HG03520 (cell line): ENCODE data around the gene GBE1.

ENCODE experiments used
- ATAC-seq: cut with Tn5 transposase; IDR thresholded peaks from one replicate; pipeline ENCODE4 v1.9.1; 2021; ENCODE audit warnings: mild to moderate bottlenecking, moderate library complexity; ENCODE audit not compliant: unreplicated experiment

GBE1 gene

DNA sequence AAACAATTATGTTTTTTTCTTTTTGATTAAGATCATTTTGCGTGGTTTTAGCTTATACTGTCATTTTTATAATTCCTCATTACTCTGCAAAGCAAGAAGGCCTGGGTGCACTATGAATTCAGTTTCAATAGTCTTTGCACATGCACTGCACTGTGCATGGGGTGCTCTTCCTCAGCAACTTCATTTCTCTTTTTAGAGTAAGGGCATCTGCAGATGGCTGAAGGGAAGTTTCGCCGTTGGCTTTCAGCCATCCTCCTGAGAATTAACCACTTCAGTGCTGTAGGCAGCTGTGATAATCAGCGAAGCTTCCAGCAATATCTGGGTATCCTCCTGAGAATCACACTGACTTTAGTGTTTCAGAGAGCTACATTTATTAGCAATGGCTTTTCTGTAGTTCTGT, 284.8 kb downstream of the GBE1 start:
- ATAC-seq, result no peak

DNA sequence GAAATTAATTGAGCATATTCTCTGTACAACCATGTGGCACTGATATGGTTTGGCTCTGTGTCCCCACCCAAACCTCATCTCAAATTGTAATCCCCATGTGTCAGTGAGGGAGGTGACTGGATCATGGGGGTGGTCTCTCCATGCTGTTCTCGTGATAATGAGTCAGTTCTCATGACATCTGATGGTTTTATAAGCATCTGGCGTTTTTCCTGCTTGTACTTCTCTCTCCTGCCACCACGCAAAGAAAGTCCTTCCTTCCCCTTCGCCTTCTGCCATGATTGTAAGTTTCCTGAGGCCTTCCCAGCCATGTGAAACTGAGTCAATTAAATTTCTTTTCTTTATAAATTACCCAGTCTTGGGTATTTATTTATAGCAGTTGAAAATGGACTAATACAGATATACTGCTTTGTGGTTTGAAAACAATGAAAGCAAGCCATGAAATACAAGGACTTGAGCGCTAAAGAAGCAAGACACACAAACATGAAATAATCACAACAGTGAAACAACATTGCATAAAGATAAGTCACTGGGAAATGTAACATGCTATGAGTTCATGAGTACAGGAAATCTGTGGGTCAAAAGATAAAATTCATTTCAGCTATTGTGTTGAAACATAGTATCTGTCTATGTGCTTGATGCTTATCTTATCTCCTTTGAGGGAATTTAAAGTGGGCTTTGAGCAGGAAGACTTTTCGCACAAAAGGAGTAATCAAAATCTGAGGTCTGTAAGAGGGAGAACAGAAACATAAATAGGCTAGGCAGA, 288.7 kb downstream of the GBE1 start:
- no peak for ATAC-seq

DNA sequence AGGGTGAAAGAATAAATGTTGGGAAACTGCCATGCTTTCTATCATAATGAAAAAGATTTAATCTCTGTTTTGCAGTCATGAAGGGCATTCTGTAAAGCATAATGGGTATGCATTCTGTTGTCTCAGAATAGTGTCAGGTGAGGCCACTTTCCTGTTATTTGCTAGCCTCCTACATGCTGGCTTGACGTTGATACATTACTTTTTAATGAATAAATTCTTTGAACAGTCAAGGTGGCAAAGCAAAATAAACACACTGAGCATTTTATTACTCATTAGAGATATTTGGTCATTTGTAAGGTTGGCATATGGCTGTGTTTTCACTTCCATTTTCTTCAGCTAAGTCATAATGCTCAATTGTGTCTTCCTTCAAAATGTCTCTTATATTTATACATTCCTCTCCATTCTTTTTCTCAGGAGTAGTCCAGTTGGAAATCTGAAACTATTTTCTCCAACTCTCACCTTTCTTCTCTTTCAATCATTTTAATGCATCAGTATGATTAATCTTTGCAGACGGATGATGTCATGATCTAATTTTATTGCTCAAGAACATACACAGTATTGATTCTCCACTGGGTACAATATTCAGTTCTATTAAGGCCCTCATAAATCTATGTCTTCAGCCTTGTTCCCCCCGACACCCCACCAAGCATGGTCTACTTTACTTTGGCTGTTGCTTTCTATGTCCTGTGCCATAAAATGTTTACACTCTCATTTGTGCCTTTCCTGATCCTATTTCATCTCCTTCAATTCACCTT, 290.7 kb downstream of the GBE1 start:
- ATAC-seq, result no peak

DNA sequence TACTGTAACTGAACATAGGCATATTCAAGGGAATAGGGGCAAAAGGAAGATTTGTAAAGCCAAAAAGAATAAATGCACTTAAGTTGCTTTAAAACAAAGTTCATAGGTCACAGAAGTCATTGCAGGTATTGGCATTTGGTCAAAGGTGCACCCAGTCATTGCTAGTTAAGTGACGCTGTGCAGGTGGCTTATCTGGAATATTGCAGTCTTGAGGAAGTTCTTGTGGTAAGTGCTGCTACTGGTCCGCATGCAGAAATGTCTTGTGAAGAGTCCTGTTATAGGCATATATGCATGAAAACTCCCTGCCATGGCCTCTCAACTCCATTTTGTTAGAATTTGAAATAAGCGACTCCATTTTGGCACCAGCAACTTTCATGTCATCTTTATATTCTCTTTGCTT, 293.1 kb downstream of the GBE1 start:
- no peak for ATAC-seq

DNA sequence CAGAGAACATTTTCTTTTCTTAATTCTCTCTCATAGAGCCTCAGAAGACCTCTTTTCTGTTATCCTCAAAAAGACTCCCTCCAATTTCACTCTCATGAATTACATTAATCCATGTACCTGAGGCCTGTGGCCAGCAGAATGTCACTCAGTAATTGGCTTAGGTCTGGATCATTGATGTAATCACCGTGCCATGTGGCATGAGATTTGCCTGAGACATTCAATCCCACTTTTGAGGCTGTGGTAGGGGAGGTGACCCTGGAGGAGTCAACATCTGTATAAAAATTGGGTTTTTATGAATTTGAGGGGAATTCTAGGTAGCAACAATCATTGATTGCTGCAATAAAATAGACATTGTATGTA, 295.3 kb downstream of the GBE1 start:
- ATAC-seq, result no peak

DNA sequence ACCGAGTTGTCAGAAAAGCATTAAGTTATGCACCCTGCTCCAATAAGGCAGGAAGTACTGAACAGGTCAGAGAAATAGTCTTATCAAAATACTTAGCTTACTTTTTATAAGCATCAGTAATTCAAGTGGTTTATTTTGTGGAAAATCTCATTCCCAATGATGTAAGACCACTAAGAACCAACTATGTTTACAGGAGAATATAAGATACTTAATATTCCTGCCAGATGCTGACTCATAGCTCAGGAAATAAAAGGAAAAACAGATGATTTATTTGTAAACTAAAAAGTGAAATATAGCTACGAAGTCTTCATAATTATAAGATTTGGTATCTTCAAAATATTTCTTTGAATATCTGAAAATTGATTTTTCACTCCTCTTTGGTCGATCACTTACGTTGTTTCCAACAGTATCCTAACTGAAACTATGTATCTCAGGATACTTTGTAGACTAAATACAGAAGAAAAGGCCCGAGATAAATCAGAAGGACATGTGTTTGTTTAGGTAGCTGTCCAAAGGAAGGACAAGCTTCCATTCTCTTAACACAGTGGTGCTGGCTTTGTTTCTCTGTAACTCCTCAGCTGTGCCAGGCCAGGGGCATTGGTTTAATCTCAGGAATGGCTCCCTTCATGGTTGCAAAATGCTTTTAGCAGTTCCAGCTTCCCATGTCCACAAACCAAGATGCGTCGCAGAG, 295.8 kb downstream of the GBE1 start:
- ATAC-seq, result no peak

DNA sequence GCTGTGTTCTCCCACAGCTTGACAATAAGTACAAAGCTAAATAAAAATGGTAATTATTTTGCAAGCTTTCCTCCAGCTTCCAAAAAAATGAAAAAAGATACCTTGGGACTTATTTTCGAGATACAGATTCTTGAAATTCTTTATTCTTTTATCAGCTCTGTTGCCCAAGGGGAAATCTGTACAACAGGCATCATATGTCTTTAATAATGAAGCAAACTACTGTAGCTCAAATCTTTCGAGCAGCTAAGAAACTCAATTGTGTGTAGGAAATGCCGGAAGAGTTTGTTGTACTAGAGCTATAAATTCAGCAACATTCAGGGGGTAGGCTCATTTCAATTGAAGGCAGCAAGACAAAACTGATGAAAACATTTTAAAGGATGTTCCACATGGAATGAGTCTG, 297.7 kb downstream of the GBE1 start:
- no peak for ATAC-seq

DNA sequence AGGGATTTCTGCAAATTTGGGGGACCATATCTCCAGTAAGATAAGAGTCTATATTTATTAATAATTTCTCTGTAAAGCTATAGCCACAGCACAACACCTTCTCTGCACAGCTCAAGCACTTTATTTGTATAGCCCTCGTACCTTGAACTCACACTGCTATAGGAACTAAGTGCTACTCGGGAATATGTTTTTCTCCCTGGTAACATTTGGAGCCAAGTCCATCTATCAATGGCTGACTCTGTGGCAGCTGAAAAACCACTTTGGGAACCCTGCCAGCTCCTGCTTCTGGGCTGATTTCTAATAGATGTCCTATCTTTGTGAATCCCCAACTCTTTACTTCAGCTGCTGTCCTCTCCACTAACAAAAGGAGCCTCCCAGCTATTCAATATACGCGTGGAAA, 298.5 kb downstream of the GBE1 start:
- no peak for ATAC-seq

DNA sequence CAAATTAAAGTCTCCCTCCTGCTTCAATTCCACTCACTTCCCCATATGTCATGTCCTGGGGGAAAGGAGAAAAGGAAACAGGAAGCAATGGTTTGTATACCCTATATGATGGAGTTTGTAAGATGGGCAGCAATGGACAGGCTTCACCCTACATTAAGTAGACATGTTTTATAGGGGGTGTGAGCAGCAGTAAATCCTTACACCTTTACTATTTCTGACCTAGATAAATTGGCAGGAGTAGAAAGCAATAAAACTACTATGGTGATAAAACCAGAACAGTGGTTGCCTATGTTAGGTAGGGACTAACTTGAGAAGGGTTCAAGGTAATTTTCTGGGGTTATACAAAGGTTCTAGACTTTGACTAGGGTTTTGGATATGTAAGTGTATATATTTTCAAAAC, 301.7 kb downstream of the GBE1 start:
- ATAC-seq, result no peak

DNA sequence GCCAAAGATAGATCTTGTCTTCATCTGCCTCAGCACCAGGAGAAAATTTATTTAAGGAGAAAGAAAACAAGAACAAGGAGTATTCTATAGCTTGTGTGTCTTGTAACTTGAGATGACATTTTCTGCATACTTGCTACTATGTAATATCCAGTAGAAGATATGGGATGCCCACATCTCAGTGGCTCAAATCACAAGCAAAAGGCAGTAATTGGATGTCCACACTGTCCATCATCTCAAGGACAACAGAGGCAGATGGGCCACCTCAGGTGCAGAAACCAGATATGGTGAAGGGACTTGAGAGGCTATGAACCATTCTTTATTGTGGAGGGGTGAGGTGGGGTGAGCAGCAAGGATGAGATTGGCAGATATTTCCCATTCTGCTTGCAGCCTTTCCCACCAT, 309.0 kb downstream of the GBE1 start:
- ATAC-seq, result no peak

DNA sequence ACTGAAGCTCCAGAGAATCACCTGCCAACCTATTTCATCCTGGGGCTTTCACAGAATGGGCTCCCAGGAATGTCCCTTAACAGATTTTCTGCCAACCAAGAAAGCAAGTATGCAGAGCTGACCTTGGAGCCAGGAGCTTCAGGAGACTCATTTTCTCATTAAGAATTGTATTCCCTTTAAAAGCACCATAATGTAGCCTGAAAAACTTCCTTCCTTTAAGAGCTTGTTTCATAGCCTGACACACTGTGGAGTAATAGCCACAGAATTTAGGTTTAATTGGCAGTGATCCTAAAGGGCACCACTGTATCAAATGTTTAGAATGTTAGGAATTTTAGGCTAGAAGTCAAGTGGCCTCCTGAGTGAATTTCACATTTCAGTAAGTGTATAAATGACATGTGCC, 309.8 kb downstream of the GBE1 start:
- ATAC-seq, result no peak

DNA sequence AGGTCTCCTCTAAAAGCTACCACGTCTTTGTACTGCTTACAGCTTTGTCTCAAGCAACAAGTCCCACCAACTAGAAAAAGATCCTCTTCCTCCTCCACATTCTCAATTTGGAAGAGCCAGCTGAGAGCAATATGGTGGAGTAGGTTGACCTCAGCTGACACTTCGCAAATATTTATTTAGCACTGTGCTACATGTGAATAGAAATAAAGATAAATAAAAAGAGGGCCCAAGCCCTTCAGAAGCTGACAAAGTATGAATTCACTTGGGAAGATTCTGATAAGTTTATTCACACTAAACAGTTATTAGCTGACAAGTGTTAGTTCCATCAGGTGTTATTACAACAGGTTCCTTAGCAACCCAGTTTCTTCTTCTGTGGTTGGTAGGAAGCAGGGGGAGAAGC, 310.3 kb downstream of the GBE1 start:
- no peak for ATAC-seq

DNA sequence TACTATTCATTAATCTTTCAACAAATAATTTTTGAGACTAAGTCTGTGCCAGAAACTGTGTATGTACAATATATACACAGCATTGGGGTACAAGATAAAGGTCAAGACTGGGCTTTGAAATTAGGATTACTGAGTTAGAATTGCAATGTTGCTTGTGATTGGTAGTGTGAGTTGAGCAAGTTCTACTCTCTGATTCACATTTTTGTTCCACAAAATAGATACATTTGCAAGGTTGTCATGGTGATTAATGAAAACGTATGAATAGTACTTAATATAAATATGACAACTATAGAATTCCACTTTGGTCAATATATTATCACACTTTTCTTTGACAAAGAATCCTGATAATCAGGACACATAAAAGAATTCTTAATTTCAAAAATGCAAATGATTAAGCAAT, 314.6 kb downstream of the GBE1 start:
- no peak for ATAC-seq

DNA sequence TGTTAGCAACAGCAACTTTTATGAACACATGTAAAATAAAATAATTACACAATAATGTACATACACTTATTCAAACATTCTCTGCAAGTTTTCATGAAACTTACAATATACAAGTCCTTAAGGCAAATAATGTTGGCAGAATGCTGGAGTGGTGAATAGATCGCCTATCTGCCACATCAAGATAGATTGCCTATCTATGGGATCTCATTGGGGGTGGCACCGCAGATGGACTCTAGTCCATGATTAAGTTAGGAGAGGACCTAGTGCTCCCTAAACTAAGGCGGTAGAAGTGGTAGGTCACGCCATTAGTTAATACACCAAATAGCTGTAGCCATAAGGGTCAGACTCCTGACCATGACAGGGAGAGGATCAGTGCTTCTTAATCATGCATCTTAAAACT, 315.7 kb downstream of the GBE1 start:
- no peak for ATAC-seq

DNA sequence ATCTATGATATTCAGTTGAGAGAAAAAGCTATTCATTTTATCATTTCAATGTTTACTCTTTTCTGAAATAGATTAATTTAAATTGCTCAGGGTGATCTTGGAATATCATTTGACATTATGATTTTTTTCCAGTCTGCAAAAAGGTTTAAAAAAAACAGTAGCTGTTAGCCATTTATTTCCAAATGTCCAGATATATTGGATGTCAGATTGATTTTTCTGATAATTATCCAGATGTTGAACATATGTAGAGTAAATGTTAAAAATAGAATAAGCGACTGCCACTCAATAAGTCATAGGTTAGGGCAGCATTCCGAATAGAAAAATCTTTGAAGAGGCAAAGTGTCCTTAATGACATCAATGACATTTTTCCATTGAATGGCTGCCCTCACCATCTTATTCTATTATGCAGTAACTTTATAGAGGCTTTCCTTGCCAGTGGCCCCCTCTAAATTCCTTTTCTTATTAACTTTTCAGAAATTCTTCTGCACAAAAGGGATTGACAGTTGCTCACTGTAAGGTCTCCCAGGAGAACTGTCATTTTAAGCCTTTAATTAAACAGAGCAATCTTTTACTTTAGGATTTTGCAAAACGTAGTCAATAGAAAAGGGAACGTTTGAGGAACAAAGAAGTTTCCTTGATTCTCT, 316.5 kb downstream of the GBE1 start:
- no peak for ATAC-seq

DNA sequence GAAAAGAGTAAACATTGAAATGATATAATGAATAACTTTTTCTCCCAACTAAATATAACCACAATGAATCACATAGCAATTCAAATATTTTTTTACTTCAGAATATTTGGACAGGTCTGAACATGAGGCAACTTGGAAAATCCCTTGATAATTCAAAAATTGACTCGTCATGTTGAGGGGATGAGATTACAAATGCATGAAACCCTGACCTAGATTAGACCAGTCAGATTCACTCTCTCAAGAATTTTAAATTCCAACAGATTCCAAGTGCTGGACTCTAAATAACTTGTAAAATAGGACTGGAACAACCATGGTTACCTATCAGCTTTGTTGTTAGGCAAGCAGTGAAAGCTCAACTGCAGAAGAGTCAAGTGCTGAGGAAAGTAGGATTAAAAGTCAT, 317.5 kb downstream of the GBE1 start:
- ATAC-seq, result no peak

DNA sequence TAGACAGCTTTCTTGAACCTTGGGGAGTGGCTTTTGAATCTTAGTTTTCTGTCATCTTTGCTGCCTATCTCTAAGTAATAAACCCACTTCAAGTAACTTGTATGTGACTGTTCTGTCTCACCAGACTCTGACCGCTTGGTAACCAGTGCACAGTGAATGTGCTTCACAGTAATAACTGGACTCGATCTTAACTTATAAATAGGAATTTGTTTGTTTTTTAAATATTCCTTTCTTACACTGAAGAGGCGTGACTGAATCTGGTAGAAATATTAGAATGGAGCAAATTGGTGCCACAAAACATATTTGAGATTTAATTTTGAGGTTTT, 318.0 kb downstream of the GBE1 start:
- no peak for ATAC-seq

DNA sequence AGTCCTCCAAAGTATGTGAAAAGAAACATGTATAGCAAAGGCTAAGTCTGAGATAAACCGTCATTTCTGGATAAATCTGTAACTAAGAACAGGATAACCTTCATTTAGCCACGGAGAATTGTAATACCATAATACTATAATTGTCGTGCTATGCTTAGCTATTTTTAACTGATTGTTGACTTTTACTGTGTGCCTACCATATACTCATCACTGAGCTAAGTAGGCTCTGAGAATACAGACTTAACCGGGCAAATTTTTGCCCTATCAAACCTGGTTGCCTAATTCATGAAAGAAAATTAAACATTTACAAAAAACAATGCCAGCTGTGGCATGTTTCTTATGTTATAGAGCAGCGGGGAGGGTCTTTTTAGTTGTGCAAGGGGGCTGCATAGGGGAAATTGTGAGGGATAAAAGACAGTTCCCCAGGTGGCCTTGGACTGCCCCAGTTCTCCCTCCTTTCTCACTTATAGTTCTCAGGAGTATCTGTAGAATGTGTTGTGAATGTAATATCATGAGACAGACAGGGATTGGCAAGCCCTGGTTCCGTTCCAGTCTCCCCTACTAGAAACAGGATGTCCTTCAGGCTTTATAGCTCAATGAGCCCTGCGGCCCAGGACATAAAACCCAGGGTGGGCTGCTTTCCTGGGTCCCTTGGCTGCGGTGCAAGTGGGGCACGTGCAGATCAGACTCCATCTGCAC, 318.5 kb downstream of the GBE1 start:
- ATAC-seq, result no peak

DNA sequence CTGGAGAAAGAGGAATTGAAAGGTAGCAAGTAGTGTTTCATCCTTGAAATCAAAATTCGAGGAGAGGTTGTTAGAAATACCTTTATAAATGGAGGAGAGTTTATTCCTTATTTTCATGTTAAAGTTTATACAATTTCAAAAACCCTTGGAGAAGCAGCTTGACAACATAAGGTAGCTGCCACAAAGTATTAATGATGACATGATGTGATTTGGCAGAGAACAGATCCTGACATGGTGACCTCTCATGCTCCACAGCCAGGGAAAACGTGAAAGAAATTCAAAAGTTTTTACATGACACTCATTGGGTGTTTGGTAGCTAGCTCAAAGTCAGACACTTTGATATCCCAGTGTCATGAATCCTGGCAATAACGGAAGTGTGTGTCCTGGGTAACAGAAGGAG, 320.8 kb downstream of the GBE1 start:
- ATAC-seq, result no peak
